Natural killer cell treated with Interleukin-12 subunit alpha and Interleukin-12 subunit beta and Interleukin-15 and Interleukin-18, amount 100 ng/mL, for 72 hours (primary cell): ENCODE results near the gene HLCS. TPM values are rescaled to one million over a fixed set of nuclear protein-coding genes. Genes with fewer than 3 reads are reported as not detected.

Experiments used
- ATAC-seq, 2 donors: fragments of 150-1000 bp; cut with Tn5 transposase in 1 of 2; sonication (Bioruptor Pico), chemical (Tn5 transposase) in 1 of 2; 2 replicates each; pipeline ENCODE4 v1.10.0; 2021
- DNase-seq: peaks from one replicate; pipeline ENCODE4 v3.0.0; 2022; ENCODE audit warnings: low spot score
- H3K27ac Mint-ChIP-seq, 2 donors: 1 replicate in 1 of 2; 2 replicates in 1 of 2; pipeline ENCODE4 v1.8.0; 2022; ENCODE audit warnings: mixed read lengths in 2 of 2, mild to moderate bottlenecking in 1 of 2, moderate library complexity in 1 of 2
- H3K27me3 Mint-ChIP-seq, 2 donors: 1 replicate in 1 of 2; 2 replicates in 1 of 2; pipeline ENCODE4 v1.8.0; 2022; ENCODE audit warnings: mixed read lengths in 2 of 2
- H3K36me3 Mint-ChIP-seq: one replicate; pipeline ENCODE4 v1.8.0; 2022; ENCODE audit warnings: mixed read lengths
- H3K4me1 Mint-ChIP-seq, 2 donors: 1 replicate in 1 of 2; 2 replicates in 1 of 2; pipeline ENCODE4 v1.8.0; 2022; ENCODE audit warnings: low read depth in 2 of 2, mixed read lengths in 2 of 2, mild to moderate bottlenecking in 1 of 2
- H3K4me3 Mint-ChIP-seq: one replicate; pipeline ENCODE4 v1.8.0; 2022; ENCODE audit warnings: mixed read lengths
- H3K9me3 Mint-ChIP-seq: 2 replicates; pipeline ENCODE4 v1.8.0; 2022; ENCODE audit warnings: mixed read lengths
- total RNA-seq, 2 donors: library from RNA; stranded (reverse); gene quantifications; one replicate each; pipeline ENCODE4 v1.2.3, GENCODE V29; 2022

Gene HLCS
- total RNA-seq, 2 donors from 2014 or later, result 16.1 to 30.7 TPM

DNA sequence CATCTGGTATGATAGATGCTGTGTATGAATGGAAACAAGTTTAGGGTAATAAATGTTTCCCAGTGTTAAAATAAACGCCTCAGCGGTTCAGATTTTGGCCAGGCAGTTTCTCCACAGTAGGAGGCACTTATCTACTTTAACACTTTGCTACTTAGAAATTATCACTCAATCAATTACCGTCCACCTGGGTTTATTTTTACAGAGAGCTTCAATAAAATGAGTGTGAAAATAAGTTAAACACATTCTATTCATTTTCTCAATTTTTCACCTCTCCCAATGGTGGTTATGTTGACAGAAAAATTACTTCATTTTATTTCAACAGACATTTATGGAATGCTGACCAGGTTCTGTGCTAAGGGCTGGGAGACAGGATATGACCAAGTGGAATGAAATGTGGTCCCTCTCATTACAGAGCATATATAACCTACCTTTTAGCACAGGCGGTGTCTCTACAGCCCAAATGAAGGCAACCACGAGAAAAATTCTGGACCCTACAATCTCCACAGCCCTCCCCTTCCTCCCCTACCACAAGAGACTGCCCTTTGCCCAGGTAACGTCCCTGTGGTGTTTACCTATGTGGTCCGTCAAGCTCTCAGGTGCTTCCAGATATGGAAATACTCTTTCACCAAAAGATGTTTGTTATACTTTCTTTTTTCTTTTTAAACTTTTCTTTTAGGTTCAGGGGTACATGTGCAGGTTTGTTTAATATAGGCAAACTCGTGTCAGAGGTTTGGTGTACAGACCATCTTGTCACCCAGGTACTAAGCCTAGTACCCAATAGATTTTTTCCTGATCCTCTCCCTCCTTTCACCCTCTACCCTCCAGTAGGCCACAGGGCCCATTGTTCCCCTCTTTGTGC lies 105.5 kb downstream of the HLCS start:
- H3K4me3 Mint-ChIP-seq, result no peak overlapping the region
- H3K4me1 Mint-ChIP-seq, result peaks cover 22 to 23% of the 10 kb centered on the region in 2 donors
- no peak overlapping the region for H3K27ac Mint-ChIP-seq

GRCh38 chr21:36859744-36860501 lies 106.5 kb downstream of the HLCS start:
- no peaks in the 10 kb centered on the region for H3K9me3 Mint-ChIP-seq
- peak; percentile 79 for DNase-seq
- peaks cover 22 to 23% of the 10 kb centered on the region in 2 donors for H3K4me1 Mint-ChIP-seq
- peak; percentile 89 to 96 for ATAC-seq
- H3K36me3 Mint-ChIP-seq, result no peaks in the 10 kb centered on the region
- H3K27me3 Mint-ChIP-seq, result no peaks in the 10 kb centered on the region
- no peak overlapping the region for H3K4me3 Mint-ChIP-seq
- peak overlapping the region in 1 of 2 donors; percentile 78 for H3K27ac Mint-ChIP-seq

More for the DNA sequence above, 105.5 kb downstream of the HLCS start:
- DNase-seq, result no peak
- ATAC-seq, result no peak
- Mint-ChIP-seq H3K9me3 (no peaks in the 10 kb centered on the region), H3K27me3 (no peaks in the 10 kb centered on the region), H3K36me3 (no peaks in the 10 kb centered on the region)

- ATAC-seq, result no peak
Observed at GRCh38 chr21:36858320-36858957, 108.0 kb downstream of the HLCS start.

DNA sequence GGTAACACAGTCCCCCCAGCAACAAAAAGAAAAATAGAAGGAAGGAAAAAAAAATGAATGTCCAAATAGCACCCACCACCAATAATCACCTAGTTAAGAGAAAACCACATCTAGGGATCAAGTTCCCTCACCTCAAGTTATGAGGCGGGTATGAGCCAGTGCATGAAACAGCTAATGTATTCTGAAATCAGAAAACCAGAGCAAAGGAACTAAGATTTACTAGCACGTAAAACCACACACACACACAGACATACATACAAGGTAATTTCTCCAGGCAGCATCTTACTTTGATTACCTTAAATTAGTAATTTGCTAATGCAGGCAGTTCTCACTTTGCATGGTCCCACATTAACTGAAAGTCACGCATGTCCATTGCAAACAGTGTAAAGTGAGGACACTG lies 109.8 kb downstream of the HLCS start:
- no peaks in the 10 kb centered on the region for H3K27me3 Mint-ChIP-seq
- ATAC-seq, result no peak
- no peaks in the 10 kb centered on the region for H3K36me3 Mint-ChIP-seq
- H3K9me3 Mint-ChIP-seq, result no peaks in the 10 kb centered on the region
- no peak overlapping the region for H3K27ac Mint-ChIP-seq
- no peak overlapping the region for H3K4me3 Mint-ChIP-seq
- H3K4me1 Mint-ChIP-seq, result peaks cover 21 to 24% of the 10 kb centered on the region in 2 donors
- DNase-seq, result no peak

More at GRCh38 chr21:36858320-36858957, 108.0 kb downstream of the HLCS start:
- no peaks in the 10 kb centered on the region for H3K36me3 Mint-ChIP-seq
- peaks cover 23 to 25% of the 10 kb centered on the region in 2 donors for H3K4me1 Mint-ChIP-seq
- no peaks in the 10 kb centered on the region for H3K27me3 Mint-ChIP-seq
- H3K27ac Mint-ChIP-seq, result peak overlapping the region in 1 of 2 donors; percentile 32
- no peak overlapping the region for H3K4me3 Mint-ChIP-seq
- no peaks in the 10 kb centered on the region for H3K9me3 Mint-ChIP-seq
- no peak for DNase-seq

DNA sequence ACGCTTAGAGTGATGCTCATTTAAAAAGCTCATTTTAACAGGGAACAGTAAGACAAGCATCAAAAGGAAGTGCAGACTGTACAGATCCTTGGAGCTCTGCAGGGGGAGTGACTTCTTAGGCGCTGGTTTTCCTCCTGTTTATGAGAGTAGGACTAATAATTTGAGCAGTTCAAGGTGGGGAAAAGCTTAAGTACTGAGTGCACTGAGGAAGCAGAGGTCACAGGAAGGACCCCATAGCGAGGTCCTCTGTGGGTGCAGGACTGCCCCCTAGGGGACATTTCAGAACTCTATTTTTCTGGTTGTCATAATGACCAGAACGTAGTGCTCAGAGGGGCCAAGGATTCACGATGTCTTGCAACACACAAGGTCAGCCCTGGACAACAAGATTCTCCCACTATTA lies 112.1 kb downstream of the HLCS start:
- DNase-seq, result no peak
- Mint-ChIP-seq H3K27me3 (no peaks in the 10 kb centered on the region), H3K36me3 (no peaks in the 10 kb centered on the region), H3K4me1 (peaks cover 13% of the 10 kb centered on the region in 2 donors), H3K9me3 (no peaks in the 10 kb centered on the region), H3K27ac (no peak overlapping the region), H3K4me3 (no peak overlapping the region)
- ATAC-seq, result peak in 1 of 2 donors; percentile 52

GRCh38 chr21:36852864-36853263 lies 113.6 kb downstream of the HLCS start:
- H3K9me3 Mint-ChIP-seq, result no peaks in the 10 kb centered on the region
- H3K27ac Mint-ChIP-seq, result no peak overlapping the region
- ATAC-seq, result peak in 1 of 2 donors; percentile 36
- no peak for DNase-seq
- no peaks in the 10 kb centered on the region for H3K27me3 Mint-ChIP-seq
- H3K4me3 Mint-ChIP-seq, result no peak overlapping the region
- no peaks in the 10 kb centered on the region for H3K36me3 Mint-ChIP-seq
- H3K4me1 Mint-ChIP-seq, result peaks cover 13% of the 10 kb centered on the region in 2 donors

GRCh38 chr21:36852293-36852692 lies 114.2 kb downstream of the HLCS start:
- no peaks in the 10 kb centered on the region for H3K9me3 Mint-ChIP-seq
- DNase-seq (no peak), ATAC-seq (no peak)
- no peak overlapping the region for H3K27ac Mint-ChIP-seq
- H3K36me3 Mint-ChIP-seq, result no peaks in the 10 kb centered on the region
- H3K4me1 Mint-ChIP-seq, result peaks cover 13% of the 10 kb centered on the region in 2 donors
- H3K4me3 Mint-ChIP-seq, result no peak overlapping the region
- H3K27me3 Mint-ChIP-seq, result no peaks in the 10 kb centered on the region

DNA sequence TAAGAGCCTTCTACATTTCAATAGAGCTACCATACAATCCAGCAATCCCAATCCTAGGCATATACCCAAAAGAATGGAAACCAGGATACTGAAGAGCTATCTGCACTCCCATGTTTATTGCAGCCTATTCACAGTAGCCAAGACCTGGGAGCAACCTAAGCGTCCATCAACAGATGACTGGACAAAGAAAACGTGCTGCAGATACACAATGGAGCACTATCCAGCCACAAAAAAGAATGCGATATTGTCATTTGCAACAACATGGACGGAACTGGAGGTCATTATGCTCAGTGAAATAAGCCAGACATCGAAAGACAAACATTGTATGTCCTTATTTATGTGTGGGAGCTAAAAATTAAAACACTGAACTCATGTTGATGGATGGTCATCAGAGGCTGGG lies 115.3 kb downstream of the HLCS start:
- no peaks in the 10 kb centered on the region for H3K9me3 Mint-ChIP-seq
- no peak overlapping the region for H3K27ac Mint-ChIP-seq
- ATAC-seq (no peak), DNase-seq (no peak)
- H3K36me3 Mint-ChIP-seq, result no peaks in the 10 kb centered on the region
- no peak overlapping the region for H3K4me3 Mint-ChIP-seq
- no peaks in the 10 kb centered on the region for H3K27me3 Mint-ChIP-seq
- H3K4me1 Mint-ChIP-seq, result peaks cover 7 to 8% of the 10 kb centered on the region in 2 donors

GRCh38 chr21:36850372-36850771 lies 116.1 kb downstream of the HLCS start:
- Mint-ChIP-seq H3K9me3 (no peaks in the 10 kb centered on the region), H3K4me1 (peaks cover 7 to 8% of the 10 kb centered on the region in 2 donors)
- ATAC-seq, result no peak

GRCh38 chr21:36849461-36850105 lies 116.9 kb downstream of the HLCS start:
- ATAC-seq, result peak in 1 of 2 donors; percentile 43
- Mint-ChIP-seq H3K27me3 (no peaks in the 10 kb centered on the region), H3K9me3 (no peaks in the 10 kb centered on the region), H3K4me1 (peaks cover 7 to 11% of the 10 kb centered on the region in 2 donors), H3K27ac (no peak overlapping the region), H3K36me3 (no peaks in the 10 kb centered on the region), H3K4me3 (no peak overlapping the region)
- DNase-seq, result no peak

More at GRCh38 chr21:36850372-36850771, 116.1 kb downstream of the HLCS start:
- Mint-ChIP-seq H3K27me3 (no peaks in the 10 kb centered on the region), H3K36me3 (no peaks in the 10 kb centered on the region), H3K4me3 (no peak overlapping the region), H3K27ac (no peak overlapping the region)
- no peak for DNase-seq

DNA sequence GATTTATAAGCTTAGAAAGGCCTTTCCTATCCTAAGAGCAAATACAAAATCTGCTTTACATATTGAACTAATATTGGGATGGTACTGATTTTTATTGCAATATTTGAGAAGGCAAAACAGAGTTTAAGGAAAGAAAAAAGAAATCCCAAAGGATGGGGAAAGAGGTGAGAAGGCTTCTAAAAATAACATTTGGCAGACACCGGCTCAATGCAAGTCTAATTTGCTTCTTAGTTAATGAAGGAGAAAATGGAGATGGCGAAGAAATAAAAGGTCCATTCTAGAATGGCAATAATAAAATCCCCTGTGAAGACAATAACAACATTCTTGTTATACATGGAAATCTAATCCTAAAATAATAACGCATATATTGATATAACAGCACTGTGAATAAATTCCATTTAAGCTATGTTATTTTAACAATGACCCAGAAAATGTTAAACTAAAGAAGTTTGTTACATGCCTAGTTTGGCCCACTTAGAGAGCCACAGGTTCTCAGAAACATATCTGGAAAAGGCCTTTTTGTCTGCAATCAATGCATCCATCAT lies 117.7 kb downstream of the HLCS start:
- H3K9me3 Mint-ChIP-seq, result no peaks in the 10 kb centered on the region
- no peak for ATAC-seq

GRCh38 chr21:36847189-36847588 lies 119.3 kb downstream of the HLCS start:
- Mint-ChIP-seq H3K9me3 (no peaks in the 10 kb centered on the region), H3K27me3 (no peaks in the 10 kb centered on the region), H3K4me1 (peaks cover 0 to 6% of the 10 kb centered on the region in 2 donors), H3K27ac (no peak overlapping the region), H3K36me3 (no peaks in the 10 kb centered on the region), H3K4me3 (no peak overlapping the region)
- DNase-seq (no peak), ATAC-seq (no peak)

More for the DNA sequence above, 117.7 kb downstream of the HLCS start:
- Mint-ChIP-seq H3K4me3 (no peak overlapping the region), H3K27ac (no peak overlapping the region), H3K4me1 (peaks cover 7 to 11% of the 10 kb centered on the region in 2 donors), H3K27me3 (no peaks in the 10 kb centered on the region), H3K36me3 (no peaks in the 10 kb centered on the region)
- DNase-seq, result no peak

- H3K27ac Mint-ChIP-seq, result no peak overlapping the region
- no peaks in the 10 kb centered on the region for H3K36me3 Mint-ChIP-seq
- DNase-seq, result no peak
- H3K9me3 Mint-ChIP-seq, result no peaks in the 10 kb centered on the region
- H3K27me3 Mint-ChIP-seq, result no peaks in the 10 kb centered on the region
- H3K4me1 Mint-ChIP-seq, result peaks cover 0 to 6% of the 10 kb centered on the region in 2 donors
- no peak for ATAC-seq
- H3K4me3 Mint-ChIP-seq, result no peak overlapping the region
Observed at GRCh38 chr21:36846631-36847030, 119.8 kb downstream of the HLCS start.
